ENCODE results near the gene MIS18BP1.
A peak's percentile ranks its signal among the peaks of the same experiment; 100 is the strongest.
"Not testable (repeated sequence)": the region's sequence is repeated elsewhere in the genome, so short reads cannot be mapped to it uniquely, and the experiment has no call there.

MIS18BP1 gene

DNA sequence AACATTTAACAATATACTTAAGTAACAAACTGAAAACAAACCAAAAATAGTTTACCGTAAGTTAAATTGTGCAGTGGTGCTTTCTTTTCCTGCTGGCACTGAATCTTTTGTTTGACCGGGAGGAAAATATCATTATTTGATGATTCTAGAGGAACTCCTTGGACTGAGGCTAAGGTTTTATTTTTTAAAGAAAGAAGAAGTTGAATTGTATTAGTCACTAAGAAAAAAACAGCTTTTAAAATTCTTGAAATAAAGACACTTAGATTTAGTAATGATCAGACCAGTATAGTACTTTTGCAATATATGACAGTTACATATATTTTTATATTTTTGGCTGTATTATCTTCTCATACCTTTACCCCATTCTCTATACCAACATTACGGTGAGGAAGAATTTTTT, 10.3 kb downstream of the MIS18BP1 start:
- no peak for DNase-seq

DNA sequence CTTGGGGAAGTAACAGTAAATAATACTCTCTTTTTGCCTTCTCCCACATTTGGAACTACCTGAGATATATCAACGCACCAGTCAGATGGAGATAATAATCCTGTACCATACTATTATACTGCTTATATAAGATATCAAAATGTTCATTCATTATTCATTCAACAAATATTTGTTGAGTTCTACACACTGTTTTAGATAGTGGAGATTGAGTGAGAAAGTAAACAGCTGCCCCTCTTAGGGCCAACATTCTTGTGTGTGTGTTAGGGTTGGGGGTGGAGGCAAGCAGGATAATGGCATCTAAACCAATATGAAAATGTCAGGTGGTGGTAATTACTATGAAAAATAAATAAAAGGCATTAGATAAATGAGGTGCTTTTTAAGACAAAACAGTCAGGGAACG, 14.0 kb downstream of the MIS18BP1 start:
- DNase-seq: no peak

DNA sequence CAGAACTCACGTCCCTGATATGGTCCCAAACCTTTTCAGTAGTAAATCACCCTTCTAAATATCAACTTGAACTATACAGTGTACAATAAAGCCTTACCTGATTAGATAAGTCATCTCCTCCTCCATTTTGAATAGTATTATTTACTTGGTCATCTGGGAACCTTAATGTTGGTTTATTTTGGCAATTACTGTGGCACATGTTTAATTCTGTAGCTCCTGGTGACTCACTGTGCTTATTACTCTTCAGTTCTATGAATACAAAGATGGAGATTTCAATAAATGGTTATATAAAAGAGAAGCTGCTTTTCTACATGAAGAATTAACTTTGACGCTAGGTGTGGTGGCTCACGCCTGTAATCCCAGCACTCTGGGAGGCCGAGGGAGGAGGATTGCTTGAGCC, 25.4 kb downstream of the MIS18BP1 start:
- no peak for DNase-seq

DNA sequence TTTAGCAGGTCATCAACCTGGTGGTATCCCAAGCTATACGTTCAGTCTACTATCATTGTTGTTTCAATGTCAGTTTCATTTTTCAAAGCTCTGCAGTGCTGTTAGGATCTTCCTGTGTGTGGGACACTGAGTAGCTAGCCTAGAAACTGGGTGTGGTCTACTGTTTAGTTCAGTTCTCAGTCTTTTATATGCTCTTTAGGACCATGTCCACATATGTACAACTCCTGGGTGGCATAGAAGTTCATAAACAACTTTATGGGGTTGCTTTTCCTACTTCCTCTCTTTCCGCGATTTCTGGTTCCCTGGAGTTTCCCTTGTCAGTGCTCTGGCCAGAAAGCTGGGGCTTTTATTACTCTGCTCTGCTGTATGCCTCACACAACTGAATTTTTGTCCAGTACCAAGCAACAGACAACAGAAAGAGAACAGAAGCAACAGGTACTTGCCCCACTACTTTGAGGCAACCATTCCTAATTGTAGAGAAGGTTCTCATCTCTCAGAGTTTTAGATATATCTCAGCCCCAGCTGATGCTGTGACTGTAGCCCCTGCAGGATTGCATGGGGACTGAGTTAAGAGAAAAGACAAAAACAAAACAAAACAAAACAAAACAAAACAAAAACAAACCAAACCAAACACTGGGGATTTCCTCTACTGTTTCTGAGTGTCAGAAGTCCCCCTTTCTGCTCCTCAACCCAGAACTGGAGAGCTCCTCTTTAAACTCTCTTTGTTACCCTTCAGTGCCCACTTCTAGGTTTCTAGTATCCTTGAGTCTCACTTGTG, 30.3 kb downstream of the MIS18BP1 start:
- DNase-seq: no peak

DNA sequence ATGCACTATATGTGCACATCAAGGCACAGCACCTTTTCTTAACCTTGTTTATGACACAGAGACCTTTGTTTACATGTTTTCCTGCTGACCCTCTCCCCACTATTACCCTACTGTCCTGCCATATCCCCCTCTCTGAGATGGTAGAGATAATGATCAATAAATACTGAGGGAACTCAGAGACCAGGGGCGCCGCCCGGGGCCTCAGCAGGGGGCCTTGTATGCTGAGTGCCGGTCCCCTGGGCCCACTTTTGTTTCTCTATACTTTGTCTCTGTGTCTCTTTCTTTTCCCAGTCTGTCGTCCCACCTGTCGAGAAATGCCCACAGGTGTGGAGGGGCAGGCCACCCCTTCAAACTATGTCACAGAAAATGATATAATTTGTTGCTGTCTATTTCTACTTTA, 38.7 kb downstream of the MIS18BP1 start:
- DNase-seq: not testable (repeated sequence)

DNA sequence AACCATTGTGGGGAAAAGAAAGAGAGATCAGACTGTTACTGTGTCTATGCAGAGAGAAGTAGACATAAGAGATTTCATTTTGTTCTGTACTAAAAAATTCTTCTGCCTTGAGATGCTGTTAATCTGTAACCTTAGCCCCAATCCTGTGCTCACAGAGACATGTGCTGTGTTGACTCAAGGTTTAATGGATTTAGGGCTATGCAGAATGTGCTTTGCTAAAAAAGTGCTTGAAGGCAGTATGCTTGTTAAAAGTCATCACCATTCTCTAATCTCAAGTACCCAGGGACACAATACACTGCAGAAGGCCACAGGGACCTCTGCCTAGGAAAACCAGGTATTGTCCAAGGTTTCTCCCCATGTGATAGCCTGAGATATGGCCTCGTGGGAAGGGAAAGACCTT, 39.3 kb downstream of the MIS18BP1 start:
- DNase-seq: not testable (repeated sequence)

DNA sequence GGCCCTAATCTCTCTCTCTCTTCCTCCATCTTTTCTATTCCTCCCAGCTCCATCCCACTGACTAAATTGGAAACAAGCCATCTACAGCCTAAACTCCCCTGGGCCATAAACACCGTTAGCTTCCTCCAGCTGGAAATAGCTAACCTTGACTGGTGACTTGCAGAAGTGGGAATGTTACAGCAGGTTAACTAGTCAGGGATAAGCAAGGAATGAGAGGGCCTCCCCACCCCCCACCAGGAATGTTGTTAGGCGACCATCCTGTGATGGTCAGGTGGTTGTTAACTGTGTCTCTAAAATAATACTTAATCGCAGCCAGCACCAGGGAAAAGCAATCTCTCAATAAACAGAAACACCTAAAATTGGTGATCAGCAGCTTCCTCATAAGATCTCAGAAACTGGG, 40.8 kb downstream of the MIS18BP1 start:
- DNase-seq: no peak

DNA sequence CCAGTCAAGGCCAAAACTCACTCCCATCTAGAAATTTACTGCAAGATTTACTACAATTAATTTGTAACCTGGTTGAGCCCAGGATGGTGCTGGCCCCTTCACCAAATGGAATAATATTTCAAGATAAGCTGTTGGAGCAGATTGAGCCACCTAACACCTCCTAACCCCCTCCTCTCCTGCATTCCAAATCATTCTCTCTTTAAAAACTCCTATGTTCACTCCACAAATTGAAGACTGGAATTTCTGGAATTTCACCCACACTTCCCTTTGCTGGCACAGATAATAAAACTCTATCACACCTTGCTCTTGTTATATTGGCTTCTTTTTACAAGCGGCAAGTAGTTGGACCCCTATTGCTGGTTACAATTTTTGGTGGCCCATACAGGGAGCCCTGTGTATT, 41.7 kb downstream of the MIS18BP1 start:
- DNase-seq: no peak

DNA sequence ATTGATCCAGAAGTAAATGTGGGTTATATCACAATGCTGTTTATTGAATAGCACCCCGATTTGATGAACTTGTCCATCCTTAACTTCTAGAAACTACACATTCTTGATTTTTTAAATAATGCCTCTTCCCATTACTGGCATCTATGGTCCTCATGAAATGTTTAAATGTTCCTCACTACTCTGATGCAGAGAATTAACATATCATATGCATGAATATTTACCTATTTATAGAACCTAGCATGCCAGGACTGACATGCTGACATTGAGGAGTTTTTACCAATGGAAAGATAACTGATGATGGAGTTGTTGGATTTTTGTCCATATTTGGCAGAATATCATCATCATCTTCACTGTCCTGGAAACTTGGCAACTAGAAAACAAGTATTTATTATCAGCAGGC, 42.8 kb downstream of the MIS18BP1 start:
- no peak for DNase-seq

DNA sequence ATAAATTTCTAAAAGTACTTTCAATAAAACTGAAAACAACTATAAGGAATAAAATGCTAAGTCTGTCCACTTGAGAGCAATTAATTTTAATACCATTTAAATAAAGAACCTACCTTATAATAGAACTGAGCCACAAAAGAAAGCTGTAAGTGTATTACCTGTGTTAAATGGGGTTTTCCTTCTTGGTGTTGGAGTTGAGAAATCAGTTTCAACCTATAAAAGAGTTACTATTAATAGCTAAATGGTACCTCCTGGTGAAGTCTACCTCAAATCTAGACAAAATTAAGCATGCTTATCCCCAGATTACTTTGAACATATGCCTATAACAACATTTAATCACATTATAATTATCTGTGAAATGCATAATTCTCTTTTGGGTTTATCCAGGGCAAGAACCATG, 48.8 kb downstream of the MIS18BP1 start:
- DNase-seq: no peak

DNA sequence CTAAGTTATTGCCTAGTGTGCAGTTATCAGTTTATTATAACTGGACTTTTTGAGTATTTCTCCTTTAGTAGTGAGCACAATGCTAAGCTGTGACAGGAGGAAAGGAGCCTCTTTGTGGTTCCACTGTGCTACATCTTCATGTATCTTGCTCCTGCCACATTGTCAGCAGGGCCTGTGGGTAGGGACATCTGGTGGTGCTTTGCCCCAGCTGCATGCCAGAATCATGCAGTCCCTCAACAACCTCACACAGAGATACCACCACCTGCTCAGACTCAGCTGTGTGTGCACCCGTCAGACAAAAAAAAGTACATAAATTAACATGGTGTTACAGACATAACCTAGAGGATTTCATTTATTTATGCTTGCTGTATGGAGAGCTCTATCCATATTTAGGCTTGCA, 51.1 kb downstream of the MIS18BP1 start:
- DNase-seq: peak; percentile 4

DNA sequence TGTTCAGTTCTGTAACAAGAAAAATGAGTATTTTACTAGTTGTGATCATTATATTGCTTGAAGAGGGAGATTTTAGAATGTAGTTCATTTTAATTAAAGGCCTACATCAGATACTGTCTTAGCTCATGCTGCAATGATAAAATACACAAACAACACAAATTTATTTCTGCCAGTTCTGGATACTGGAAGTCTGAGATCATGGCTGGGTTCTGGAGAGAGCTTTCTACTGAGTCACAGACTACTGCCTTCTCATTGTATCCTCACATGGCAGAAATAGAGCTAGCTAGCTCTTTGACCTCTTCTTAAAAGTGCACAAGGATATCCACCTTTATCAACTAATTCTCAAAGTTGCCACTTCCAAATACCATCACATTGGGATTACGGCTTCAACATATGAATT, 53.8 kb downstream of the MIS18BP1 start:
- no peak for DNase-seq

DNA sequence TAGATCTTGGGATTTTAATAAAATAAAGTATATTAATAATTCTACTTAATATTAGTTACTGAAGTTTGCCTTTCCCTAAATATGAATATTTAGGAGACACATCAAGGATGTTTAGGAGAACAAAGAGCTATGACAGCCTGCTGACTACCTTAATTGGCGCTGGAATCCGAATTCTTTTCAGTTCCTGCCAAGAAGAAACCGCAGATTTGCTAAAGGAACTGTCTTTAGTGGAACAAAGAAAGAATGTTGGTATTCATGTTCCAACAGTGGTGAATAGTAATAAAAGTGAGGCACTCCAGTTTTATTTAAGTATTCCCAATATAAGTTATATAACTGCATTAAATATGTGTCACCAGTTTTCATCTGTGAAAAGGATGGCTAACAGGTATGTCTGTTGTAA, 54.5 kb downstream of the MIS18BP1 start:
- DNase-seq: no peak

DNA sequence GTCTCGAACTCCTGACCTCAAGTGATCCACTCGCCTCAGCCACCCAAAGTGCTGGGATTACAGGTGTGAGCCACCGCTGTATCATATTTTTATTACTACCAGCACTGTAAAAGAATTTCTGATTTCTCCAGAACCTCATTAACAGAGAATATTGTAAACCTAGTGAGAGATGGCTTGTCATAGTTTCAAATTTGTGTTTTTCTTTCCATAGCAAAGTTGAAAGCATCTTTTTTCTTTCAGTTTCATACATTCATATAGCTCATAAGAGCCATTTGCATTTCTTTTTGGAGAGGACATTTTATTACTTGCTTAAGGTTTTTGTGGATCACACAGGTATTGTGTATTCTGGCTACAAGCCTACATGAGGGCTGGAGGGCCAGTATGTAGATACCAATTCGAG, 58.0 kb downstream of the MIS18BP1 start:
- DNase-seq: no peak

DNA sequence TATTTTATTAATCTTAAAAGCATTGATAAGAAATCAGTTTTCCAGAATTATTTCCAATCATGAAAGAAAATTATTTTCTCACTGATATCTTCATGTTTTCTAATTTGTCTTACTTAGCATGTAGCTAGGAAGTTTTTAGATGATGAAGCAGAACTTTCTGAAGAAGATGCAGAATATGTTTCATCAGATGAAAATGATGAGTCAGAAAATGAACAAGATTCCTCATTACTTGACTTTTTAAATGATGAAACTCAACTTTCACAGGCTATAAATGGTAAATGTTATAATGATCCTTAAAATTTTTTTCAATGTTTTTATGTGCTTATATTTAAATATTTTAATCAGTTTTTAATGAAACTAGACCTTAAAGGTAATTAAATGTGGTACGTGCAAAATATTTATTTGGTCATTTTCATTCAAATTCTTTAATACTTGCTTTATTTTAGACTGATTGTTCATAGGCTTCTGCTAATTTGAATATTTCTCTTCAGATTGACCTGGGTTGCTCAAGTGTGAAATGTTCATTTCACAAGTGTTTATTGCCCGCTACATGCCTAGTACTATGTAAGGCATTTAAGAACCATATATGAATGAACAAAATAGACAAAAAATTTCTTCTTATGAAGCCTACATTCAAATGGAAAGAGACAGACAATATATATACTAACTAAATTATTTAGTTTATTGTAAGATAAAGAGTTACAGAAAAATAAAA, 67.7 kb downstream of the MIS18BP1 start:
- no peak for DNase-seq

DNA sequence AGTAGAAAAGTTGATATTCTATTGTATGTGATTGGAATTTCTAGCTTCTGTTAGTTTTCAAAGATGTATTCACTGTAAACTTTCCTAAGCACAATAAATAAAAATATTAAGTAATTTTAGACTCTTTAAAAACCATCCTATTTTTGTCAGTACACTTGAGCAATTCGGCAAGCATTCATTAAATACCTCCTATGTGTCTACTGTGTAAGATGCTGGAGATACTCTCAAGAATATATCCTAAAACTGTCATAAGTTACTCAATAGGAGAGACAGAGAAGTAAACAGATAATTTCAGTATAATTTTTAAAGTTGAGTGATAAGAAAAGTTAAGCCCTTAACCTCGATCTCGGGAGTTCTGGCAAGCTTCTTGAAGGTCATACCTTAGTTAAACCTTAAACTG, 71.2 kb downstream of the MIS18BP1 start:
- DNase-seq: no peak

DNA sequence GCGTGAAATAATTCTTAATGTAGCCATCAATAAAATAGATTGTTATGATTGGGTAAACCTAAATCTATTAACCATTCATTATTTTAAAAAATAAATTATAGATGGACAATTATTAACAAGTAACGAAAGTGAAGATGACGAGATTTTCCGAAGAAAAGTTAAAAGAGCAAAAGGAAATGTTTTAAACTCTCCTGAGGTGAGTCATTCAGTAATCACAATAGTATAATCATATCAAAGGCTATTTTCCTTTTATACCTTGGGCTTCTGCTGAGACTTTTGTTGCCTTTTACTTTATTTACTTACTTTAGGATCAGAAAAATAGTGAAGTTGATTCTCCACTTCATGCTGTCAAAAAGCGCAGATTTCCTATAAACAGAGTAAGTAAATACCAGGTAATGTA, 71.7 kb downstream of the MIS18BP1 start:
- no peak for DNase-seq

DNA sequence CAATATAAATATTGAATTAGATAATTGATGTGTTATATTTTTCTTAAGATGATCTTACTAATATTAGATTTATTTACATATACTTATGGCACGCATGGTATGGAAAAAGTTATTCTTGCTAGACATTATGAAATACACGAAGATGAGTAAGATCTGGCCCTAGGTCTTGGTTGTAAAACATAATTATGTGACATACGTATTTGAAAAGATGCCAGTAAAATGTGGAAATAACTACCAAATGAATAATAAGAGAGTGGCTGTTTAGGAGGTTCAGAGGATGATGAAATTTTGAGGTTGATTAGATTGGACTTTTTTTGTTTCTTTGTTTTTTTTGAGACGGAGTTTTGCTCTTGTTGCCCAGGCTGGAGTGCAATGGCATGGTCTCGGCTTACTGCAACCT, 75.9 kb downstream of the MIS18BP1 start:
- DNase-seq: no peak

DNA sequence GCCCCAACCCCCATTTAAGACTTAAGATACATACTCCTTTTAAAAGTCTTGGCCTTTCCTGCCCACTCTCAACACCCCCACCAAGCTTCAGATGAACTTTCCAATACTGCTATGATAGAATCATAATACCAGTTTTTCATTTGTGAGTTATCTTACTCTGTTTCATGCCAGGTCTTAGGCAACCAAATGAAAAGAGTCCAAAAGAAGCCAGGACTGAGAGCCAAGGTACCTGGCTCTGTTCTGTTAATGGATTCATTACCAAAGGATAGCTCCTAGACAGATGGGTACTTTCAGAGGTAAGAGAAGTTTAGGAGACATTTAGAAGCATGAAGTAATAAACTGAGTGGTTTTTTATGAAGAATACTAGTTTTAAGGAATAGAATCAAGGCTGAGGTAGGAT, 83.1 kb downstream of the MIS18BP1 start:
- DNase-seq: no peak

DNA sequence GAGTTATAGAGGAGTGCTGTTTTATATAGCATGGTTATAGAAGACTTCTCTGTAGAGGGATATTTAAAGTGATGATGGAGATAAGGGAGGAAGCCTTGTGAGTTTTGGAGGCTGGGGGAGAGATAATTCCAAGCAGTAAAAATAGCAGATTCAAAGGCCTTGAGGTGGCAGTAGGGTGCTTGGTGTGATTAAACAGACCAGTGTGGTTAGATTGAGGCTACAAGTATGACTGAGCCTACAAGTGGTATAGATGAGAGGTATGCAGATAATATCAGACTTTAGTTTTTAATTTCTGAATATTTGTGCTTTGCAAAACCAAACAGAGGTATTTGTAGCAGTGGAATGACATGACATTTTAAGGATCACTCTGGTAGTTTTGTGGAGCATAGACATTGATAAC, 96.9 kb downstream of the MIS18BP1 start:
- DNase-seq: no peak

Measured in CD4-positive, alpha-beta T cell treated with Interleukin-4 for 4 hours (primary cell).